K562 (cell line): ENCODE measurements around the gene COX5A. TPM values are rescaled to one million over a fixed set of nuclear protein-coding genes. Genes with fewer than 3 reads are reported as not detected.

Experiments
- BRF1 ChIP-seq: IDR thresholded peaks from 3 replicates; pipeline ENCODE4 v1.6.1; 2011; ENCODE audit warnings: borderline replicate concordance, mild to moderate bottlenecking; ENCODE audit not compliant: insufficient read length; ENCODE audit errors: extremely low read depth
- CBX1 ChIP-seq: sonication (generic); IDR thresholded peaks from 2 replicates; pipeline ENCODE4 v1.6.1; 2016; ENCODE audit warnings: antibody characterized with exemption, low read depth, mild to moderate bottlenecking
- EP300 ChIP-seq: IDR thresholded peaks from 2 replicates; pipeline ENCODE4 v1.6.1; 2012; ENCODE audit warnings: low read length, improper control_type of control experiment
- FOSL1 ChIP-seq: fragments of 200-800 bp; sonication (Bioruptor generic); conservative IDR thresholded peaks from 2 replicates; pipeline ENCODE4 v1.6.1; 2016; ENCODE audit warnings: missing genetic modification characterization, missing compliant biosample characterization
- HMGN3 ChIP-seq: IDR thresholded peaks from 2 replicates; pipeline ENCODE4 v1.6.1; 2011; ENCODE audit warnings: borderline replicate concordance, low read depth, mild to moderate bottlenecking, mixed read lengths, low read length; ENCODE audit not compliant: insufficient read length; ENCODE audit errors: extremely low read depth
- NFYB ChIP-seq: IDR thresholded peaks from 2 replicates; pipeline ENCODE4 v1.6.1; 2011; ENCODE audit warnings: mild to moderate bottlenecking, moderate library complexity; ENCODE audit not compliant: insufficient read length; ENCODE audit errors: extremely low read depth
- SPI1 ChIP-seq: IDR thresholded peaks from 2 replicates; pipeline ENCODE4 v1.6.1; 2011; ENCODE audit warnings: low read depth, low read length, control low read depth, borderline replicate concordance
- SRSF7 ChIP-seq: fragments of 200-400 bp; formaldehyde crosslinking; optimal IDR thresholded peaks from 2 replicates; pipeline ENCODE3; 2017; ENCODE audit warnings: mild to moderate bottlenecking, low read depth, low read length
- ZNF253 ChIP-seq: fragments of 250-450 bp; sonication (Bioruptor Pico); conservative IDR thresholded peaks from 2 replicates; pipeline ENCODE4 v1.6.1; 2021; ENCODE audit warnings: mild to moderate bottlenecking
- ZNF263 ChIP-seq: sonication (generic); formaldehyde crosslinking; IDR thresholded peaks from 2 replicates; pipeline ENCODE4 v1.8.0; 2022; ENCODE audit warnings: mild to moderate bottlenecking, missing genetic modification reagents, borderline replicate concordance
- polyA plus RNA-seq, 8 experiments: library from polyadenylated mRNA; depleted of rRNA in 4 of 8; stranded (reverse) in 5 of 8; unstranded in 3 of 8; fragments of >200 nt; fragmentation: Nextera tagmentation in 2 of 8; fragmentation: Illumina TruSeq in 1 of 8; extraction: Ambion mirVana in 2 of 8; extraction: Trizol in 1 of 8; gene quantifications; 2 replicates each; pipeline versions ENCODE4 v1.2.1 to v1.2.3, GENCODE V29; 2011 to 2014; ENCODE audit warnings: inconsistent platforms in 1 of 8, missing spikeins in 1 of 8
- total RNA-seq, 7 experiments: library from RNA; depleted of rRNA in 6 of 7; stranded (reverse); fragments of >200 nt in 6 of 7; fragmentation: Illumina TruSeq in 2 of 7; extraction: Trizol in 2 of 7; gene quantifications; 2 replicates each; pipeline versions ENCODE4 v1.2.1 to v1.2.3, GENCODE V29; 2011 to 2021; ENCODE audit warnings: low replicate concordance in 1 of 7
- TF ChIP-seq, protein P1 (sequence below), 2 experiments: fragments of 450-650 bp; IDR thresholded peaks; 2 replicates each; pipeline ENCODE4 v1.6.1; 2016; ENCODE audit warnings: mild to moderate bottlenecking in 2 of 2, borderline replicate concordance in 1 of 2, low read depth in 1 of 2, moderate library complexity in 1 of 2
- TF ChIP-seq, protein P2 (sequence below): fragments of 450-650 bp; IDR thresholded peaks from 2 replicates; pipeline ENCODE4 v1.6.1; 2016; ENCODE audit warnings: borderline replicate concordance
- TF ChIP-seq, protein P3 (sequence below): fragments of 450-650 bp; formaldehyde crosslinking; conservative IDR thresholded peaks from 2 replicates; pipeline ENCODE4 v1.4.0; 2022; ENCODE audit warnings: mild to moderate bottlenecking, missing genetic modification characterization
- TF ChIP-seq, protein P4 (sequence below): fragments of 450-650 bp; conservative IDR thresholded peaks from 2 replicates; pipeline ENCODE4 v1.6.1; 2016; ENCODE audit warnings: missing genetic modification characterization, low read depth, mild to moderate bottlenecking, missing compliant biosample characterization, moderate library complexity

The COX5A gene
- total and polyA plus RNA-seq, 9 of the 15 experiments (the other 6 are each of a cell fraction or from before 2014, with no cell fraction given), result 86.8 to 553 (median 371) TPM

DNA sequence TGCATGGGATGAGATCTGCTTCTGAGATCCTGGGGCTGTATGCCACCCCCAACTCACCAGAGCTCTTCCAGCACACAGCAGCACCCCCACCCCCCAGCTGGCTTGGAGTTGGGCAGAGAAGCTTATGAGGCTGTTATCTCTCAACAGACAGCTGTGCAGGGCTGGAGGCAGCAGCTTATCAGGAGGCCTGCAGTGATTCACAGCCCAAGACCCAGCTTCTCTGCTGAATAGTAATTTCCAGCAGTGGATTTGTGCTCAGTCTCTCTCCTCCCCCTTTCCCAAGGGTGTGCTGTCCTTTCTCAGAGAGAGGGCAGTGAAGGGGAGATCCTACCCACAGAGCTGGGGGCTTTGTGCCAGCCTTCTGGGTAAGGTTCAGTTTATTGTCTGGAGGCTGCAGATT, 16.6 kb upstream of the COX5A start (continued):
- TF ChIP-seq ZNF263 (CRISPR knock-in tag) (peak; percentile 52; the same call in 1 of the 2 replicates), EP300 (peak; percentile 98), SRSF7 (no peak), SPI1 (no peak), CBX1 (no peak), FOSL1 (tag) (peak; percentile 90), ZNF253 (CRISPR knock-in tag) (no peak), NFYB (no peak), HMGN3 (peak; percentile 86), BRF1 (no peak)
- TF ChIP-seq, protein P1, sequence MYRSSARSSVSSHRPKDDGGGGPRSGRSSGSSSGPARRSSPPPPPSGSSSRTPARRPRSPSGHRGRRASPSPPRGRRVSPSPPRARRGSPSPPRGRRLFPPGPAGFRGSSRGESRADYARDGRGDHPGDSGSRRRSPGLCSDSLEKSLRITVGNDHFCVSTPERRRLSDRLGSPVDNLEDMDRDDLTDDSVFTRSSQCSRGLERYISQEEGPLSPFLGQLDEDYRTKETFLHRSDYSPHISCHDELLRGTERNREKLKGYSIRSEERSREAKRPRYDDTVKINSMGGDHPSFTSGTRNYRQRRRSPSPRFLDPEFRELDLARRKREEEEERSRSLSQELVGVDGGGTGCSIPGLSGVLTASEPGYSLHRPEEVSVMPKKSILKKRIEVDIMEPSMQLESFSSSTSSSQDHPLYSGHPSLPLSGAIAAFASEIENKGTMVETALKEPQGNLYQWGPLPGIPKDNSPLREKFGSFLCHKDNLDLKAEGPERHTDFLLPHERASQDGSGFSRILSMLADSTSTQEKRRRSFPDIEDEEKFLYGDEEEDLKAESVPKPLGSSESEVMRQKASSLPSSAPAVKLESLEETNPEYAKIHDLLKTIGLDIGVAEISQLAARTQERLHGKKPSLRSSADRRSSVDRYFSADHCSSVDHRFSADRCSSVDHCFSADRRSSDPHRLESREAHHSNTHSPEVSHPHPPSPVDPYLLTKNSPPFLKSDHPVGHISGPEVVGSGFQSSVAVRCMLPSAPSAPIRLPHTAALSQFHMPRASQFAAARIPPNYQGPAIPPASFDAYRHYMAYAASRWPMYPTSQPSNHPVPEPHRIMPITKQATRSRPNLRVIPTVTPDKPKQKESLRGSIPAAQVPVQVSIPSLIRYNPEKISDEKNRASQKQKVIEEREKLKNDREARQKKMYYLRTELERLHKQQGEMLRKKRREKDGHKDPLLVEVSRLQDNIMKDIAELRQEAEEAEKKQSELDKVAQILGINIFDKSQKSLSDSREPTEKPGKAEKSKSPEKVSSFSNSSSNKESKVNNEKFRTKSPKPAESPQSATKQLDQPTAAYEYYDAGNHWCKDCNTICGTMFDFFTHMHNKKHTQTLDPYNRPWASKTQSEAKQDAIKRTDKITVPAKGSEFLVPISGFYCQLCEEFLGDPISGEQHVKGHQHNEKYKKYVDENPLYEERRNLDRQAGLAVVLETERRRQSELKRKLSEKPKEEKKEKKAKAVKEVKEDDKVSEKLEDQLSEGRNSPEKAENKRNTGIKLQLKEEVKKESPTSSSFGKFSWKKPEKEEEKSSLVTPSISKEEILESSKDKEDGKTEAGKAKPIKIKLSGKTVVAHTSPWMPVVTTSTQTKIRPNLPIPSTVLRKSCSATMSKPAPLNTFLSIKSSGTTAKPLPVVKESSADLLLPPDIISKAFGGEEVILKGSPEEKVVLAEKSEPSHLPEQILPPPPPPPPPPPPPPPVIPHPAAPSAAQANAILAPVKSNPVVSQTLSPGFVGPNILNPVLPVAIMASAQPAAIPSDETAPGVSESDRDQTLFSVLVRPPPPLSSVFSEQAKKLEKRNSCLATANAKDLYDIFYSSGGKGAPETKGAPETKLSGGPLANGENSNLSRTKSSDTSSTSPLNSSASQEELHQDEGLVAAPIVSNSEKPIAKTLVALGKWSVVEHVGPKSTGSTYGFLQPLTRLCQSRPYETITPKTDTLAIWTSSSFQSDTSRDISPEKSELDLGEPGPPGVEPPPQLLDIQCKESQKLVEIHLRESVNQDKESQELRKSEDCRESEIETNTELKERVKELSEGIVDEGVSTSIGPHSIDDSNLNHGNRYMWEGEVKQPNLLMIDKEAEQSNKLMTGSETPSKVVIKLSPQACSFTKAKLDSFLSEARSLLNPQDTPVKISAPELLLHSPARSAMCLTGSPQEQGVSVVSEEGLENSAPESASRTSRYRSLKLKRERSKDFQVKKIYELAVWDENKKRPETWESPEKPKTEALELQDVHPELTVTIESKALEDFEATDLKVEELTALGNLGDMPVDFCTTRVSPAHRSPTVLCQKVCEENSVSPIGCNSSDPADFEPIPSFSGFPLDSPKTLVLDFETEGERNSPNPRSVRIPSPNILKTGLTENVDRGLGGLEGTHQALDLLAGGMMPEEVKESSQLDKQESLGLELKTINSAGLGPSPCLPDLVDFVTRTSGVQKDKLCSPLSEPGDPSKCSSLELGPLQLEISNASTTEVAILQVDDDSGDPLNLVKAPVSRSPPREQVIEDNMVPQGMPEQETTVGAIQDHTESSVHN (IDR thresholded peaks at IDR 0.05; ENCODE audit: borderline replicate concordance in 1 of 2, low read depth in 1 of 2), result peak in 1 of 2 experiments; percentile 80; a peak in 1 of 4 replicates
- TF ChIP-seq, protein P2, sequence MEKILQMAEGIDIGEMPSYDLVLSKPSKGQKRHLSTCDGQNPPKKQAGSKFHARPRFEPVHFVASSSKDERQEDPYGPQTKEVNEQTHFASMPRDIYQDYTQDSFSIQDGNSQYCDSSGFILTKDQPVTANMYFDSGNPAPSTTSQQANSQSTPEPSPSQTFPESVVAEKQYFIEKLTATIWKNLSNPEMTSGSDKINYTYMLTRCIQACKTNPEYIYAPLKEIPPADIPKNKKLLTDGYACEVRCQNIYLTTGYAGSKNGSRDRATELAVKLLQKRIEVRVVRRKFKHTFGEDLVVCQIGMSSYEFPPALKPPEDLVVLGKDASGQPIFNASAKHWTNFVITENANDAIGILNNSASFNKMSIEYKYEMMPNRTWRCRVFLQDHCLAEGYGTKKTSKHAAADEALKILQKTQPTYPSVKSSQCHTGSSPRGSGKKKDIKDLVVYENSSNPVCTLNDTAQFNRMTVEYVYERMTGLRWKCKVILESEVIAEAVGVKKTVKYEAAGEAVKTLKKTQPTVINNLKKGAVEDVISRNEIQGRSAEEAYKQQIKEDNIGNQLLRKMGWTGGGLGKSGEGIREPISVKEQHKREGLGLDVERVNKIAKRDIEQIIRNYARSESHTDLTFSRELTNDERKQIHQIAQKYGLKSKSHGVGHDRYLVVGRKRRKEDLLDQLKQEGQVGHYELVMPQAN, result no peak
- TF ChIP-seq, protein P3, sequence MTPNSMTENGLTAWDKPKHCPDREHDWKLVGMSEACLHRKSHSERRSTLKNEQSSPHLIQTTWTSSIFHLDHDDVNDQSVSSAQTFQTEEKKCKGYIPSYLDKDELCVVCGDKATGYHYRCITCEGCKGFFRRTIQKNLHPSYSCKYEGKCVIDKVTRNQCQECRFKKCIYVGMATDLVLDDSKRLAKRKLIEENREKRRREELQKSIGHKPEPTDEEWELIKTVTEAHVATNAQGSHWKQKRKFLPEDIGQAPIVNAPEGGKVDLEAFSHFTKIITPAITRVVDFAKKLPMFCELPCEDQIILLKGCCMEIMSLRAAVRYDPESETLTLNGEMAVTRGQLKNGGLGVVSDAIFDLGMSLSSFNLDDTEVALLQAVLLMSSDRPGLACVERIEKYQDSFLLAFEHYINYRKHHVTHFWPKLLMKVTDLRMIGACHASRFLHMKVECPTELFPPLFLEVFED (CRISPR knock-in tag), result no peak; the same call in 1 of the 2 replicates
- TF ChIP-seq, protein P4, sequence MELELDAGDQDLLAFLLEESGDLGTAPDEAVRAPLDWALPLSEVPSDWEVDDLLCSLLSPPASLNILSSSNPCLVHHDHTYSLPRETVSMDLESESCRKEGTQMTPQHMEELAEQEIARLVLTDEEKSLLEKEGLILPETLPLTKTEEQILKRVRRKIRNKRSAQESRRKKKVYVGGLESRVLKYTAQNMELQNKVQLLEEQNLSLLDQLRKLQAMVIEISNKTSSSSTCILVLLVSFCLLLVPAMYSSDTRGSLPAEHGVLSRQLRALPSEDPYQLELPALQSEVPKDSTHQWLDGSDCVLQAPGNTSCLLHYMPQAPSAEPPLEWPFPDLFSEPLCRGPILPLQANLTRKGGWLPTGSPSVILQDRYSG (tag), result peak; percentile 65; the same call in 1 of the 2 replicates
